ENCODE measurements around the gene CSNK1A1L. TPM values are rescaled to one million over a fixed set of nuclear protein-coding genes. Genes with fewer than 3 reads are reported as not detected.
A peak's percentile ranks its signal among the peaks of the same experiment; 100 is the strongest.

CSNK1A1L gene
- total and polyA plus RNA-seq, 2 of the 4 experiments (the other 2 are of a cell fraction): not detected

- ChIA-PET CTCF (interaction anchor here (1.4 kb wide), 1 partner anchor 373 kb away, joined by 4 read pairs; no protein-coding TSS in a partner anchor), POLR2A (ENCODE audit: unreplicated experiment) (no interaction called here)
- H2AFZ ChIP-seq (replicated peaks; ENCODE audit: low read length, poor library complexity): no peak overlapping the region
Observed at GRCh38 chr13:37106642-37107041, 1.2 kb upstream of the CSNK1A1L start.

More at GRCh38 chr13:37106642-37107041, 1.2 kb upstream of the CSNK1A1L start:
- Histone ChIP-seq H3K56ac (ENCODE audit: extremely low read depth, insufficient read depth, low read length) (no peak overlapping the region), H2BK120ac (ENCODE audit: low read depth, low read length) (no peak overlapping the region), H3K4me3 (ENCODE audit: insufficient read depth, low read depth, low read length) (no peak overlapping the region), H3K9me3 (ENCODE audit: control insufficient read depth, insufficient read depth, low read length) (peaks cover 2% of the 10 kb centered on the region; the same call in 1 of the 2 replicates), H4K20me1 (ENCODE audit: insufficient read depth, low read length) (no peaks in the 10 kb centered on the region), H3K36me3 (ENCODE audit: control insufficient read depth, insufficient read depth, low read length) (no peaks in the 10 kb centered on the region), H4K5ac (ENCODE audit: low read depth, low read length) (no peak overlapping the region), H2AK9ac (replicated peaks; ENCODE audit: low read depth, low read length, poor library complexity) (no peak overlapping the region), H2BK5ac (ENCODE audit: low read depth, low read length, poor library complexity, severe bottlenecking) (no peak overlapping the region), H2BK15ac (ENCODE audit: low read depth, low read length) (no peak overlapping the region), H3K9ac (ENCODE audit: low read depth, low read length) (no peak overlapping the region), H3K27ac (ENCODE audit: insufficient read depth, low read length) (no peak overlapping the region), H3K14ac (replicated peaks; ENCODE audit: low read depth, low read length) (no peak overlapping the region), H3K4me2 (ENCODE audit: low read depth, low read length) (no peak overlapping the region), H3K18ac (ENCODE audit: low read depth, low read length) (no peak overlapping the region), H3K79me1 (ENCODE audit: low read depth in 1 of 2, low read length in 2 of 2) (no peaks in the 10 kb centered on the region), H3K4ac (ENCODE audit: low read depth, low read length) (no peak overlapping the region), H3K23ac (ENCODE audit: low read depth, low read length) (no peak overlapping the region), H4K91ac (ENCODE audit: insufficient read depth, low read depth, low read length) (no peak overlapping the region), H3K4me1 (ENCODE audit: control insufficient read depth, insufficient read depth, low read length) (no peaks in the 10 kb centered on the region), H2BK20ac (ENCODE audit: low read depth, low read length) (no peak overlapping the region), H3K9me1 (ENCODE audit: insufficient read depth, low read length) (no peaks in the 10 kb centered on the region), H3K27me3 (ENCODE audit: control insufficient read depth, insufficient read depth, low read length) (no peaks in the 10 kb centered on the region), H2AK5ac (ENCODE audit: low read depth, low read length) (no peak overlapping the region), H4K8ac (ENCODE audit: low read depth in 2 of 2, low read length in 2 of 2) (no peak overlapping the region)
- no peak; the same call in 1 of the 2 replicates for ATAC-seq (ENCODE audit: low read depth)
- no peak for TF ChIP-seq SMC3 (IDR thresholded peaks at IDR 0.05; ENCODE audit: low read depth, low read length)
- TF ChIP-seq MAZ (IDR thresholded peaks at IDR 0.05; ENCODE audit: borderline replicate concordance, low read depth, low read length): no peak
- TF ChIP-seq RAD21 (IDR thresholded peaks at IDR 0.05; ENCODE audit: low read length): no peak
- TF ChIP-seq POLR2A (IDR thresholded peaks at IDR 0.05; ENCODE audit: low read depth, low read length): no peak
- no peak for TF ChIP-seq FOS (IDR thresholded peaks at IDR 0.05; ENCODE audit: low read depth, low read length)
- no peak for TF ChIP-seq RFX5 (IDR thresholded peaks at IDR 0.05; ENCODE audit: low read depth, low read length)
- TF ChIP-seq CEBPB (IDR thresholded peaks at IDR 0.05; ENCODE audit: low read depth, low read length): no peak
- TF ChIP-seq, protein P1, sequence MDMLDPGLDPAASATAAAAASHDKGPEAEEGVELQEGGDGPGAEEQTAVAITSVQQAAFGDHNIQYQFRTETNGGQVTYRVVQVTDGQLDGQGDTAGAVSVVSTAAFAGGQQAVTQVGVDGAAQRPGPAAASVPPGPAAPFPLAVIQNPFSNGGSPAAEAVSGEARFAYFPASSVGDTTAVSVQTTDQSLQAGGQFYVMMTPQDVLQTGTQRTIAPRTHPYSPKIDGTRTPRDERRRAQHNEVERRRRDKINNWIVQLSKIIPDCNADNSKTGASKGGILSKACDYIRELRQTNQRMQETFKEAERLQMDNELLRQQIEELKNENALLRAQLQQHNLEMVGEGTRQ (IDR thresholded peaks at IDR 0.05; ENCODE audit: low read depth, low read length): no peak
- TF ChIP-seq, protein P2, sequence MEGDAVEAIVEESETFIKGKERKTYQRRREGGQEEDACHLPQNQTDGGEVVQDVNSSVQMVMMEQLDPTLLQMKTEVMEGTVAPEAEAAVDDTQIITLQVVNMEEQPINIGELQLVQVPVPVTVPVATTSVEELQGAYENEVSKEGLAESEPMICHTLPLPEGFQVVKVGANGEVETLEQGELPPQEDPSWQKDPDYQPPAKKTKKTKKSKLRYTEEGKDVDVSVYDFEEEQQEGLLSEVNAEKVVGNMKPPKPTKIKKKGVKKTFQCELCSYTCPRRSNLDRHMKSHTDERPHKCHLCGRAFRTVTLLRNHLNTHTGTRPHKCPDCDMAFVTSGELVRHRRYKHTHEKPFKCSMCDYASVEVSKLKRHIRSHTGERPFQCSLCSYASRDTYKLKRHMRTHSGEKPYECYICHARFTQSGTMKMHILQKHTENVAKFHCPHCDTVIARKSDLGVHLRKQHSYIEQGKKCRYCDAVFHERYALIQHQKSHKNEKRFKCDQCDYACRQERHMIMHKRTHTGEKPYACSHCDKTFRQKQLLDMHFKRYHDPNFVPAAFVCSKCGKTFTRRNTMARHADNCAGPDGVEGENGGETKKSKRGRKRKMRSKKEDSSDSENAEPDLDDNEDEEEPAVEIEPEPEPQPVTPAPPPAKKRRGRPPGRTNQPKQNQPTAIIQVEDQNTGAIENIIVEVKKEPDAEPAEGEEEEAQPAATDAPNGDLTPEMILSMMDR (conservative IDR thresholded peaks at IDR 0.05; ENCODE audit: low read depth, low read length): no peak
- no peak for TF ChIP-seq MXI1 (IDR thresholded peaks at IDR 0.05; ENCODE audit: borderline replicate concordance, low read depth, low read length)
- no peak for TF ChIP-seq NFE2L2 (IDR thresholded peaks at IDR 0.05; ENCODE audit: low read depth, low read length)
- DNase-seq: peak; percentile 6
- dilution Hi-C loops (cut with HindIII; ENCODE audit: low sequenced_read_pairs, unreplicated experiment) (no loop called here), intact Hi-C loops (cut with micrococcal nuclease) (loop anchor here (5.0 kb wide), 2 partner anchors 306 to 371 kb away; no protein-coding TSS in a partner anchor), in situ Hi-C loops (cut with MboI; ENCODE audit: low sequenced_read_pairs) (no loop called here)
- no TSS peak for BruUV-seq (replicated peaks)
- WGBS, 2 experiments (ENCODE audit: extremely low coverage in 2 of 2, insufficient read length in 1 of 2): no CpG with 5 or more reads among the region's 2 CpGs

All from IMR-90 (cell line).